Naive thymus-derived CD4-positive, alpha-beta T cell (primary cell): ENCODE measurements around the gene DYRK1A. TPM values are rescaled to one million over a fixed set of nuclear protein-coding genes. Genes with fewer than 3 reads are reported as not detected.

Experiments used
- ATAC-seq: fragments of 150-1000 bp; cut with Tn5 transposase; 2 replicates; pipeline ENCODE4 v1.10.0; 2021; ENCODE audit warnings: mild to moderate bottlenecking, moderate library complexity
- CTCF ChIA-PET: fragments of 350-600 bp; sonication (Branson Sonifier 250); formaldehyde crosslinking; loops from one replicate; lab custom pipeline; 2021; ENCODE audit warnings: antibody characterized with exemption; lab: Charles Lee
- POLR2A ChIA-PET: fragments of 350-600 bp; sonication (Branson Sonifier 250); formaldehyde crosslinking; loops from one replicate; lab custom pipeline; 2021; ENCODE audit warnings: antibody characterized with exemption, inconsistent platforms; lab: Charles Lee
- DNase-seq, 9 donors: peaks; one replicate each; pipeline versions ENCODE4 v3.0.0 to v3.0.0-alpha.2; 2020 to 2022; ENCODE audit warnings: mixed read lengths in 1 of 9
- H3K27ac ChIP-seq: one replicate; pipeline ENCODE4 v1.7.0; 2013; ENCODE audit warnings: mild to moderate bottlenecking, low read depth, low read length, moderate library complexity
- H3K27me3 ChIP-seq, 2 donors: one replicate each; pipeline ENCODE4 v1.7.0; 2013; ENCODE audit warnings: low read length in 2 of 2, mild to moderate bottlenecking in 2 of 2, moderate library complexity in 2 of 2; ENCODE audit not compliant: control insufficient read depth in 2 of 2, insufficient read depth in 2 of 2
- H3K36me3 ChIP-seq, 3 experiments: 1 replicate in 2 of 3; 2 replicates in 1 of 3; pipeline ENCODE4 v1.7.0; 2013; ENCODE audit warnings: low read length in 3 of 3, mild to moderate bottlenecking in 3 of 3, moderate library complexity in 1 of 3; ENCODE audit not compliant: insufficient read depth in 3 of 3, control insufficient read depth in 2 of 3
- H3K4me1 ChIP-seq, 2 donors: one replicate each; pipeline ENCODE4 v1.7.0; 2013; ENCODE audit warnings: low read length in 2 of 2, mild to moderate bottlenecking in 2 of 2, moderate library complexity in 1 of 2; ENCODE audit not compliant: control insufficient read depth in 2 of 2, insufficient read depth in 2 of 2
- H3K4me3 ChIP-seq: 2 replicates; pipeline ENCODE4 v1.7.0; 2013; ENCODE audit warnings: mild to moderate bottlenecking, low read length
- H3K9me3 ChIP-seq, 3 experiments: 1 replicate in 2 of 3; 2 replicates in 1 of 3; pipeline ENCODE4 v1.7.0; 2013; ENCODE audit warnings: low read length in 3 of 3; ENCODE audit not compliant: control insufficient read depth in 2 of 3
- H3K27ac Mint-ChIP-seq, 9 donors: one replicate each; pipeline ENCODE4 v1.8.0; 2020 to 2022; ENCODE audit warnings: mixed read lengths in 9 of 9, mild to moderate bottlenecking in 8 of 9, moderate library complexity in 5 of 9, inconsistent platforms in 2 of 9
- H3K27me3 Mint-ChIP-seq, 5 donors: one replicate each; pipeline ENCODE4 v1.8.0; 2021 to 2022; ENCODE audit warnings: mixed read lengths in 5 of 5, mild to moderate bottlenecking in 1 of 5
- H3K36me3 Mint-ChIP-seq, 5 donors: one replicate each; pipeline ENCODE4 v1.8.0; 2020 to 2022; ENCODE audit warnings: mixed read lengths in 5 of 5, mild to moderate bottlenecking in 3 of 5, inconsistent platforms in 1 of 5
- H3K4me1 Mint-ChIP-seq, 7 donors: one replicate each; pipeline ENCODE4 v1.8.0; 2020 to 2022; ENCODE audit warnings: mixed read lengths in 7 of 7, mild to moderate bottlenecking in 3 of 7, inconsistent platforms in 1 of 7
- H3K4me3 Mint-ChIP-seq, 10 donors: one replicate each; pipeline ENCODE4 v1.8.0; 2020 to 2022; ENCODE audit warnings: mild to moderate bottlenecking in 10 of 10, mixed read lengths in 10 of 10, moderate library complexity in 6 of 10, inconsistent platforms in 2 of 10
- H3K9me3 Mint-ChIP-seq, 11 donors: one replicate each; pipeline ENCODE4 v1.8.0; 2020 to 2022; ENCODE audit warnings: mixed read lengths in 11 of 11, mild to moderate bottlenecking in 4 of 11, inconsistent platforms in 1 of 11, moderate library complexity in 1 of 11
- intact Hi-C, 2 donors: fragments of 100-400 bp; cut with micrococcal nuclease; formaldehyde crosslinking; loops; one replicate each; pipeline ENCODE4 v1.15.1; 2023
- polyA plus RNA-seq, 2 donors: library from polyadenylated mRNA; unstranded; fragments of 300-500 nt; fragmentation: Illumina TruSeq; gene quantifications; one replicate each; pipeline ENCODE4 v1.2.3, GENCODE V29; 2021
- total RNA-seq, 6 experiments: library from RNA in 5 of 6; stranded (reverse) in 5 of 6; gene quantifications; 1 replicate in 5 of 6; 2 replicates in 1 of 6; pipeline ENCODE4 v1.2.3 and lab custom pipeline; 2021 to 2026

The DYRK1A gene
- total and polyA plus RNA-seq, 7 experiments from 2014 or later, result 3.3 to 142 (median 118) TPM

- Histone ChIP-seq H3K4me3 (no peak overlapping the region), H3K4me1 (peaks cover 37 to 62% of the 10 kb centered on the region in 2 donors), H3K27ac (no peak overlapping the region), H3K9me3 (no peaks in the 10 kb centered on the region), H3K36me3 (no peaks in the 10 kb centered on the region), H3K27me3 (no peaks in the 10 kb centered on the region)
- CTCF ChIA-PET, result interaction anchor here (0.7 kb wide), 1 partner anchor 15 kb away, joined by 3 read pairs; no protein-coding TSS in a partner anchor
- Mint-ChIP-seq H3K27me3 (no peaks in the 10 kb centered on the region), H3K4me3 (peak overlapping the region in 6 of 10 donors; percentile 10 to 64 (median 32)), H3K9me3 (no peaks in the 10 kb centered on the region), H3K36me3 (peaks cover 0 to 7% (median 6%) of the 10 kb centered on the region in 5 donors), H3K27ac (peak overlapping the region in 7 of 9 donors; percentile 0 to 89 (median 43)), H3K4me1 (peaks cover 52 to 98% (median 92%) of the 10 kb centered on the region in 7 donors)
- intact Hi-C loops, result loop anchor here in 1 of 2 donors (2.0 to 5.0 kb wide), 2 partner anchors 16 to 47 kb away; partner anchors contain the start of gene DYRK1A
- no peak for ATAC-seq
- POLR2A ChIA-PET, result no interaction called here
- no peak for DNase-seq
Observed at GRCh38 chr21:37414292-37415253, 48.0 kb downstream of the DYRK1A start.

GRCh38 chr21:37415939-37416338, 49.4 kb downstream of the DYRK1A start:
- intact Hi-C loops, result loop anchor here in 1 of 2 donors (1.0 to 5.0 kb wide), 3 partner anchors 8 to 49 kb away; partner anchors contain the start of gene DYRK1A
- no peak overlapping the region for H3K4me3 ChIP-seq
- Mint-ChIP-seq H3K4me1 (peaks cover 50 to 99% (median 95%) of the 10 kb centered on the region in 7 donors), H3K27ac (peak overlapping the region in 7 of 9 donors; percentile 1 to 81 (median 14)), H3K9me3 (no peaks in the 10 kb centered on the region), H3K36me3 (peaks cover 4 to 13% (median 8%) of the 10 kb centered on the region in 5 donors), H3K4me3 (peak overlapping the region in 8 of 10 donors; percentile 7 to 69 (median 32)), H3K27me3 (no peaks in the 10 kb centered on the region)
- no peaks in the 10 kb centered on the region for H3K9me3 ChIP-seq
- H3K36me3 ChIP-seq, result peaks cover 0 to 7% (median 0%) of the 10 kb centered on the region in 3 experiments
- ATAC-seq, result no peak
- DNase-seq, result no peak
- ChIA-PET CTCF (no interaction called here), POLR2A (no interaction called here)
- no peaks in the 10 kb centered on the region for H3K27me3 ChIP-seq
- peak overlapping the region; percentile 17 for H3K27ac ChIP-seq
- peaks cover 48 to 59% of the 10 kb centered on the region in 2 donors for H3K4me1 ChIP-seq

- Mint-ChIP-seq H3K27me3 (no peaks in the 10 kb centered on the region), H3K4me1 (peaks cover 46 to 98% (median 96%) of the 10 kb centered on the region in 7 donors), H3K4me3 (peak overlapping the region in 2 of 10 donors; percentile 13 to 64), H3K36me3 (peaks cover 4 to 18% (median 8%) of the 10 kb centered on the region in 5 donors), H3K9me3 (no peaks in the 10 kb centered on the region), H3K27ac (peak overlapping the region in 1 of 9 donors; percentile 83)
- intact Hi-C loops, result loop anchor here in 1 of 2 donors (1.0 to 5.0 kb wide), 2 partner anchors 9 to 50 kb away; partner anchors contain the start of gene DYRK1A
- Histone ChIP-seq H3K4me3 (no peak overlapping the region), H3K9me3 (no peaks in the 10 kb centered on the region), H3K27ac (no peak overlapping the region), H3K4me1 (peaks cover 46 to 55% of the 10 kb centered on the region in 2 donors), H3K36me3 (peaks cover 0 to 7% (median 0%) of the 10 kb centered on the region in 3 experiments), H3K27me3 (no peaks in the 10 kb centered on the region)
- ChIA-PET CTCF (interaction anchor here (0.6 kb wide), 1 partner anchor 96 kb away, joined by 3 read pairs; no protein-coding TSS in a partner anchor), POLR2A (interaction anchor here (0.7 to 1.0 kb wide), 2 partner anchors 19 to 45 kb away, joined by 3 read pairs; no protein-coding TSS in a partner anchor)
- ATAC-seq (no peak), DNase-seq (no peak)
Observed at GRCh38 chr21:37416914-37417313, 50.3 kb downstream of the DYRK1A start.

- peaks cover 35 to 36% of the 10 kb centered on the region in 2 donors for H3K4me1 ChIP-seq
- Mint-ChIP-seq H3K27ac (peak overlapping the region; percentile 8 to 89 (median 73)), H3K27me3 (no peaks in the 10 kb centered on the region), H3K9me3 (no peaks in the 10 kb centered on the region), H3K4me1 (peaks cover 46 to 95% (median 94%) of the 10 kb centered on the region in 7 donors), H3K36me3 (peaks cover 4 to 31% (median 13%) of the 10 kb centered on the region in 5 donors), H3K4me3 (peak overlapping the region in 7 of 10 donors; percentile 40 to 76 (median 60))
- intact Hi-C loops, result loop anchor here (2.0 to 5.0 kb wide), 2 partner anchors 15 to 52 kb away; partner anchors contain the start of gene DYRK1A (in 1 of the 2)
- CTCF ChIA-PET, result interaction anchor here (1.0 kb wide), 1 partner anchor 141 kb away, joined by 3 read pairs; no protein-coding TSS in a partner anchor
- ATAC-seq (no peak), DNase-seq (no peak)
- no peak overlapping the region for H3K27ac ChIP-seq
- no peaks in the 10 kb centered on the region for H3K27me3 ChIP-seq
- no peaks in the 10 kb centered on the region for H3K9me3 ChIP-seq
- POLR2A ChIA-PET, result no interaction called here
- peaks cover 0 to 13% (median 7%) of the 10 kb centered on the region in 3 experiments for H3K36me3 ChIP-seq
- no peak overlapping the region for H3K4me3 ChIP-seq
Observed at GRCh38 chr21:37419228-37419906, 52.8 kb downstream of the DYRK1A start.

GRCh38 chr21:37421306-37421705, 54.7 kb downstream of the DYRK1A start:
- H3K9me3 Mint-ChIP-seq, result peaks cover 0 to 7% (median 0%) of the 10 kb centered on the region in 11 donors
- H3K36me3 ChIP-seq, result peaks cover 0 to 19% (median 13%) of the 10 kb centered on the region in 3 experiments
- no peaks in the 10 kb centered on the region for H3K27me3 ChIP-seq
- H3K27me3 Mint-ChIP-seq, result no peaks in the 10 kb centered on the region
- H3K36me3 Mint-ChIP-seq, result peaks cover 13 to 40% (median 21%) of the 10 kb centered on the region in 5 donors
- ATAC-seq (no peak), DNase-seq (no peak)
- no peaks in the 10 kb centered on the region for H3K9me3 ChIP-seq
- H3K4me1 Mint-ChIP-seq, result peaks cover 33 to 87% (median 85%) of the 10 kb centered on the region in 7 donors
- no peak overlapping the region for H3K27ac ChIP-seq
- H3K4me1 ChIP-seq, result peaks cover 16 to 29% of the 10 kb centered on the region in 2 donors
- no peak overlapping the region for H3K27ac Mint-ChIP-seq
- CTCF ChIA-PET, result no interaction called here
- H3K4me3 Mint-ChIP-seq, result no peak overlapping the region
- H3K4me3 ChIP-seq, result no peak overlapping the region
- intact Hi-C loops, result loop anchor here in 1 of 2 donors (1.0 to 2.0 kb wide), 2 partner anchors 9 to 15 kb away; no protein-coding TSS in a partner anchor
- POLR2A ChIA-PET, result no interaction called here
